GM13976 (cell line): ENCODE results near the gene ETV5.
"Not testable (repeated sequence)": the region's sequence is repeated elsewhere in the genome, so short reads cannot be mapped to it uniquely, and the experiment has no call there.

Experiments
- DNase-seq: peaks from one replicate; pipeline ENCODE4 v3.0.0; 2012; ENCODE audit warnings: low spot score
- CTCF ChIP-seq: IDR thresholded peaks from 2 replicates; pipeline ENCODE4 v1.5.1; 2012; ENCODE audit warnings: borderline replicate concordance, mild to moderate bottlenecking; ENCODE audit not compliant: insufficient read depth; ENCODE audit errors: extremely low read depth, missing control alignments, control extremely low read depth
- in situ Hi-C: fragments of 300-500 bp; cut with MboI; formaldehyde crosslinking; loops from one replicate; pipeline ENCODE4 v1.12.0; 2022; ENCODE audit warnings: low sequenced_read_pairs, mixed read lengths, inconsistent platforms; ENCODE audit not compliant: unreplicated experiment

The ETV5 gene

DNA sequence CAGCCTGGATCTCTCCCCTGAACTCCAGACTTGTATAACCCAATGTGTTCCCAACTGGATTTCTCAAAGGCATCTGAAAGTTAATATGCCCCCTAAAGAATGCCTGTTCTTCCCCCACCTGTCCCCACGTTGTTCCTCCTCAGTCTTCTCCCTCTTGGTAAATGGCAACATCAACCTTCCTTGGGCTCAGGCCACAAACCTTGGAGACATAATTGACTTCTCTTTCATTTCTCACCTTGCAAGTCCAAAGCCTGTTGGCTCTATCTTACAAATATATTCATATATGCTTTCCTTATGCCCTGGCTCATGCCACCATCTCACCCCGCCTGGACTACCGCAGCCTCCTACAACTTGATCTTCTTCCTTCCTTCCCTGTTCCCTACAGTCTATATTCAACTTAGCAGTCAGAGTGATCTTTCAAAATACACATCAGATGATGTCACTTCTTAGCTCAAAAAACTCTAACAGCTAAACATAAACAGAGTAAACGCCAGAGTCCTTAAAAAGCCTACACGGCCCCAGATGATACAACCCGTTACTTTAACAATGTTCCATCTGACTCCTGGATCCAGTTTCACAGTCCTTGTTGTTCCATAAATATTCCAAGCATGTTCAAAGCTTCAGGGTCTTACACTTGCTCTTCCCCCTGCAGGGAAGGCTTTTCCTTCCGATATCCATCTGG lies 66.2 kb downstream of the ETV5 start:
- no peak for TF ChIP-seq CTCF
- DNase-seq: no peak
- in situ Hi-C loops: no loop called here

DNA sequence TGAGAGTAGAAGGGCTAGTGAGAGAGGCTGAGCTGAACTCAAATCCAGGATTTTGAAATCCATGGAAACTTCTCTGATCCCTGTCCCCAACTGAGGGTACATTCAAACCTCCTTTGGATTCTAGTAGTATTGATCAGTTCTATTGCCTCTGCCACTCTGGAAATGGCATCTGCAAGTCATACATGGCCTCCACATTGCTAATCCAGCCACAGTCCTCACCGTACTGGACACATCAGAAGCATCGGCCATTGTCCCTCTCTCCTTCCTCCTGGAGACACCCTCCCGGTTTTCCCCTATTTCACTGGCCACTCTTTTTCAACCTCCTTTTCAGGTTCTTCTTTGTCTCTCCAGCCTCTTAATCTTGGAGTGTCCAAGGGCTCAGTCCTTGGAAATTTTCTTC lies 66.9 kb downstream of the ETV5 start:
- no peak for DNase-seq
- no peak for TF ChIP-seq CTCF
- in situ Hi-C loops: no loop called here

GRCh38 chr3:186038360-186038759 lies 70.5 kb downstream of the ETV5 start:
- in situ Hi-C loops: no loop called here
- no peak for TF ChIP-seq CTCF
- DNase-seq: no peak

GRCh38 chr3:186035277-186035676 lies 73.6 kb downstream of the ETV5 start:
- in situ Hi-C loops: no loop called here
- DNase-seq: no peak
- TF ChIP-seq CTCF: no peak

- in situ Hi-C loops: no loop called here
- DNase-seq: no peak
- TF ChIP-seq CTCF: no peak
Observed at GRCh38 chr3:186032321-186032720, 76.6 kb downstream of the ETV5 start.

DNA sequence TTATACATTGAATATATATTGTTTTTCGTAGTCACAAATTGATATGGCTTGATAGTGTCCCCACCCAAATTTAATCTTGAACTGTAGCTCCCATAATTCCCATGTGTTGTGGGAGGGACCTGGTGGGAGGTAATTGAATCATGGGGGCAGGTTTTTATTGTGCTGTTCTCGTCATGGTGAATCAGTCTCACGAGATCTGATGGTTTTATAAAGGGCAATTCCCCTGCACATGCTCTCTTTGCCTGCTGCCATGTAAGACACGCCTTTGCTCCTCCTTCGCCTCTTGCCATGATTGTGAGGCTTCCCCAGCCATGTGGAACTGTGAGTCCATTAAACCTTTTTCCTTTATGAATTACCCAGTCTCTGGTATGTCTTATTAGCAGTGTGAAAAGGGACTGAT lies 82.9 kb downstream of the ETV5 start:
- DNase-seq, in situ Hi-C loops: not testable (repeated sequence)

DNA sequence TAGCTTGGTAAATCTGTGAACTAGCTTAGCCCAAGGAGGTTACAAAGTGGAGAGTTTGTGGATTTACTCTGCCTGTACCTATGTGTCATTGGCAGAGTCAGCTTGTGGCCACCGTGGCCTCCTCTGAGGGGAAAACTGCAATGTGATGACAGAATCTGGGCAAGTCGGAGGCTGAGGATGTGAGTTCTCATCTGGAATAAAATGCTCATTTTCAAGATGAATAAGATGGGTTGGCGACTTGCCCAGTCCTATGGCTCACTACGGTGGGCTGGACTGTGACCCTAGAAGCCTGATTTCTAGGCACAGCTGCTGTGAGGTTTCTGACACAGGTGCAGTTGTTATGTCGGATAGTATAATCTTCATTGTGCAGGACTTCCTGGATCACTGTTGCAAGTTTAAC lies 83.7 kb downstream of the ETV5 start:
- TF ChIP-seq CTCF: no peak
- DNase-seq: no peak
- in situ Hi-C loops: no loop called here
